B cell (primary cell): ENCODE data around the gene MOB1B. TPM values are rescaled to one million over a fixed set of nuclear protein-coding genes. Genes with fewer than 3 reads are reported as not detected.

Experiments used
- ATAC-seq: fragments of 200-7000 bp; cut with Tn5 transposase; one replicate; pipeline ENCODE4 v1.10.0; 2021; ENCODE audit warnings: low read depth, mild to moderate bottlenecking, moderate number of reproducible peaks, moderate library complexity
- CTCF ChIA-PET: fragments of 350-600 bp; sonication (Branson Sonifier 250); formaldehyde crosslinking; loops from one replicate; lab custom pipeline; 2021; ENCODE audit warnings: antibody characterized with exemption, inconsistent platforms; lab: Charles Lee
- POLR2A ChIA-PET: fragments of 350-600 bp; sonication (Branson Sonifier 250); formaldehyde crosslinking; loops from one replicate; lab custom pipeline; 2021; ENCODE audit warnings: antibody characterized with exemption; lab: Charles Lee
- DNase-seq: peaks from one replicate; pipeline ENCODE4 v3.0.0; 2013
- H2AFZ ChIP-seq: 2 replicates; pipeline ENCODE4 v1.6.1; 2012; ENCODE audit warnings: mild to moderate bottlenecking, low read depth, low read length; ENCODE audit not compliant: insufficient read depth, poor library complexity, severe bottlenecking
- H3K27ac ChIP-seq, 2 donors: 1 replicate in 1 of 2; 2 replicates in 1 of 2; pipeline ENCODE4 v1.5.1; 2012 to 2013; ENCODE audit warnings: low read length in 2 of 2, mild to moderate bottlenecking in 2 of 2, moderate library complexity in 1 of 2
- H3K27me3 ChIP-seq, 4 experiments: fragments of 200-600 bp in 1 of 4; sonication (generic) in 1 of 4; replicated peaks in 1 of 4; 1 replicate in 2 of 4; 2 replicates in 2 of 4; pipeline versions ENCODE4 v1.6.1 to v1.7.0; 2013 to 2016; ENCODE audit warnings: low read length in 3 of 4, mild to moderate bottlenecking in 2 of 4, mixed read lengths in 1 of 4, moderate library complexity in 1 of 4; ENCODE audit not compliant: insufficient read depth in 4 of 4, control insufficient read depth in 3 of 4; ENCODE audit errors: control extremely low read depth in 1 of 4
- H3K36me3 ChIP-seq, 2 experiments: replicated peaks in 1 of 2; 1 replicate in 1 of 2; 2 replicates in 1 of 2; pipeline versions ENCODE4 v1.6.1 to v1.7.1; 2013; ENCODE audit warnings: low read length in 1 of 2; ENCODE audit not compliant: insufficient read depth in 2 of 2, control insufficient read depth in 1 of 2; ENCODE audit errors: control extremely low read depth in 1 of 2, extremely low read depth in 1 of 2
- H3K4me1 ChIP-seq, 2 donors: fragments of 200-600 bp in 1 of 2; sonication (generic) in 1 of 2; 1 replicate in 1 of 2; 2 replicates in 1 of 2; pipeline versions ENCODE4 v1.5.1 to v1.6.1; 2013 to 2017; ENCODE audit warnings: low read length in 2 of 2; ENCODE audit not compliant: control insufficient read depth in 2 of 2, insufficient read depth in 2 of 2
- H3K4me2 ChIP-seq: replicated peaks from 2 replicates; pipeline ENCODE3; 2012; ENCODE audit warnings: mild to moderate bottlenecking, low read depth, low read length; ENCODE audit not compliant: poor library complexity, severe bottlenecking
- H3K4me3 ChIP-seq, 5 experiments: fragments of 200-600 bp in 1 of 5; sonication (generic) in 1 of 5; 1 replicate in 3 of 5; 2 replicates in 2 of 5; pipeline versions ENCODE4 v1.5.1 to v1.7.0; 2011 to 2016; ENCODE audit warnings: low read length in 4 of 5, mild to moderate bottlenecking in 4 of 5, low read depth in 2 of 5, control low read depth in 1 of 5, moderate library complexity in 1 of 5; ENCODE audit not compliant: insufficient read depth in 1 of 5; ENCODE audit errors: control extremely low read depth in 1 of 5, extremely low read depth in 1 of 5
- H3K79me2 ChIP-seq: fragments of 200-600 bp; sonication (generic); one replicate; pipeline ENCODE4 v1.6.0; 2016; ENCODE audit warnings: low read length; ENCODE audit not compliant: control insufficient read depth, insufficient read depth
- H3K9ac ChIP-seq: fragments of 200-600 bp; sonication (generic); 2 replicates; pipeline ENCODE4 v1.6.1; 2017; ENCODE audit warnings: mild to moderate bottlenecking, low read length, moderate library complexity
- H3K9me3 ChIP-seq, 3 donors: one replicate each; pipeline versions ENCODE4 v1.6.1 to v1.7.1; 2013; ENCODE audit warnings: low read length in 2 of 3; ENCODE audit not compliant: control insufficient read depth in 2 of 3, insufficient read depth in 1 of 3; ENCODE audit errors: control extremely low read depth in 1 of 3
- H4K20me1 ChIP-seq: 2 replicates; pipeline ENCODE4 v1.6.0; 2012; ENCODE audit warnings: mild to moderate bottlenecking, low read length; ENCODE audit not compliant: insufficient read depth, control insufficient read depth, poor library complexity, severe bottlenecking
- H3K27ac Mint-ChIP-seq: one replicate; pipeline ENCODE4 v1.8.0; 2021; ENCODE audit warnings: mixed read lengths
- H3K27me3 Mint-ChIP-seq: one replicate; pipeline ENCODE4 v1.8.0; 2021; ENCODE audit warnings: mixed read lengths
- H3K4me1 Mint-ChIP-seq: one replicate; pipeline ENCODE4 v1.8.0; 2021; ENCODE audit warnings: mixed read lengths
- H3K4me3 Mint-ChIP-seq: one replicate; pipeline ENCODE4 v1.8.0; 2021; ENCODE audit warnings: mixed read lengths
- H3K9me3 Mint-ChIP-seq: one replicate; pipeline ENCODE4 v1.8.0; 2022; ENCODE audit warnings: mixed read lengths; ENCODE audit not compliant: insufficient read depth
- EZH2 ChIP-seq: IDR thresholded peaks from 2 replicates; pipeline ENCODE4 v1.6.1; 2012; ENCODE audit warnings: borderline replicate concordance, low read depth, mild to moderate bottlenecking, moderate library complexity, low read length; ENCODE audit not compliant: insufficient read depth, poor library complexity, severe bottlenecking
- WGBS: methylation state at CpG from one replicate; pipeline ENCODE4 v1.1.5; 2013; ENCODE audit warnings: missing lambda C conversion rate; ENCODE audit not compliant: insufficient coverage; 5-methylcytosine and 5-hydroxymethylcytosine counted together
- intact Hi-C: fragments of 100-400 bp; cut with micrococcal nuclease; formaldehyde crosslinking; loops from one replicate; pipeline ENCODE4 v1.10.0; 2022
- polyA plus RNA-seq: library from polyadenylated mRNA; depleted of rRNA; stranded (reverse); fragments of >200 nt; gene quantifications from 2 replicates; pipeline ENCODE4 v1.2.3, GENCODE V29; 2012
- total RNA-seq, 2 donors: library from RNA; stranded (reverse); fragments of 120-200 nt in 1 of 2; gene quantifications; 1 replicate in 1 of 2; 2 replicates in 1 of 2; pipeline versions ENCODE4 v1.2.3 to v1.2.4, GENCODE V29; 2013 to 2022
- TF ChIP-seq, protein P1 (sequence below): fragments of 200-600 bp; IDR thresholded peaks from one replicate; pipeline ENCODE4 v1.8.0; 2022; ENCODE audit warnings: antibody characterized with exemption, mild to moderate bottlenecking

The MOB1B gene
- total and polyA plus RNA-seq, 2 donors (not counting 1 experiment from before 2014, with no cell fraction given), result 2.3 to 30.4 TPM

DNA sequence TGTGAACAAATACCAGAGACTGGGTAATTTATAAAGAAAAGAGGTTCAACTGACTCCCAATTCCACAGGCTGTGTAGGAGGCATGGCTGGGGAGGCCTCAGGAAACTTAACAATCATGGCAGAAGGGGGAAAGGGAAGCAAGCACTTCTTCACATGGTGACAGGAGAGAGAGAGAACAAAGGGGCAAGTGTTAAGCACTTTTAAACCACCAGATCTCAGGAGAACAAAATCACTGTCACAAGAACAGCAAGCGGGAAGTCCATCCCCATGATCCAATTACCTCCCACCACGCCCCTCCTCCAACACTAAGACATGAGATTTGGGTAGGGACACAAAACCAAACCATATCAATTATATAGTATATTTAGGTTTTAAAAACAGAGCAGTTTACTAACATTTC is 30.8 kb downstream of the MOB1B start:
- H2AFZ ChIP-seq, result no peak overlapping the region
- DNase-seq, result no peak
- Mint-ChIP-seq H3K27me3 (no peaks in the 10 kb centered on the region), H3K4me3 (no peak overlapping the region), H3K9me3 (no peaks in the 10 kb centered on the region), H3K27ac (no peak overlapping the region), H3K4me1 (peaks cover 27% of the 10 kb centered on the region)
- H3K9me3 ChIP-seq, result peaks cover 0 to 6% (median 0%) of the 10 kb centered on the region in 3 donors
- H3K27me3 ChIP-seq, result no peaks in the 10 kb centered on the region
- H3K4me1 ChIP-seq, result peaks cover 11 to 19% of the 10 kb centered on the region in 2 donors
- no CpG with 5 or more reads among the region's 2 CpGs for WGBS
- no peak overlapping the region for H3K4me3 ChIP-seq
- H4K20me1 ChIP-seq, result no peaks in the 10 kb centered on the region
- peaks cover 75% of the 10 kb centered on the region for H3K79me2 ChIP-seq
- H3K36me3 ChIP-seq, result no peaks in the 10 kb centered on the region
- CTCF ChIA-PET, result no interaction called here
- POLR2A ChIA-PET, result no interaction called here
- no peak for ATAC-seq
- TF ChIP-seq EZH2, result no peak
- TF ChIP-seq, protein P1, sequence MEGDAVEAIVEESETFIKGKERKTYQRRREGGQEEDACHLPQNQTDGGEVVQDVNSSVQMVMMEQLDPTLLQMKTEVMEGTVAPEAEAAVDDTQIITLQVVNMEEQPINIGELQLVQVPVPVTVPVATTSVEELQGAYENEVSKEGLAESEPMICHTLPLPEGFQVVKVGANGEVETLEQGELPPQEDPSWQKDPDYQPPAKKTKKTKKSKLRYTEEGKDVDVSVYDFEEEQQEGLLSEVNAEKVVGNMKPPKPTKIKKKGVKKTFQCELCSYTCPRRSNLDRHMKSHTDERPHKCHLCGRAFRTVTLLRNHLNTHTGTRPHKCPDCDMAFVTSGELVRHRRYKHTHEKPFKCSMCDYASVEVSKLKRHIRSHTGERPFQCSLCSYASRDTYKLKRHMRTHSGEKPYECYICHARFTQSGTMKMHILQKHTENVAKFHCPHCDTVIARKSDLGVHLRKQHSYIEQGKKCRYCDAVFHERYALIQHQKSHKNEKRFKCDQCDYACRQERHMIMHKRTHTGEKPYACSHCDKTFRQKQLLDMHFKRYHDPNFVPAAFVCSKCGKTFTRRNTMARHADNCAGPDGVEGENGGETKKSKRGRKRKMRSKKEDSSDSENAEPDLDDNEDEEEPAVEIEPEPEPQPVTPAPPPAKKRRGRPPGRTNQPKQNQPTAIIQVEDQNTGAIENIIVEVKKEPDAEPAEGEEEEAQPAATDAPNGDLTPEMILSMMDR, result no peak
- H3K9ac ChIP-seq, result no peak overlapping the region
- intact Hi-C loops, result no loop called here
- no peak overlapping the region for H3K27ac ChIP-seq
- no peak overlapping the region for H3K4me2 ChIP-seq

DNA sequence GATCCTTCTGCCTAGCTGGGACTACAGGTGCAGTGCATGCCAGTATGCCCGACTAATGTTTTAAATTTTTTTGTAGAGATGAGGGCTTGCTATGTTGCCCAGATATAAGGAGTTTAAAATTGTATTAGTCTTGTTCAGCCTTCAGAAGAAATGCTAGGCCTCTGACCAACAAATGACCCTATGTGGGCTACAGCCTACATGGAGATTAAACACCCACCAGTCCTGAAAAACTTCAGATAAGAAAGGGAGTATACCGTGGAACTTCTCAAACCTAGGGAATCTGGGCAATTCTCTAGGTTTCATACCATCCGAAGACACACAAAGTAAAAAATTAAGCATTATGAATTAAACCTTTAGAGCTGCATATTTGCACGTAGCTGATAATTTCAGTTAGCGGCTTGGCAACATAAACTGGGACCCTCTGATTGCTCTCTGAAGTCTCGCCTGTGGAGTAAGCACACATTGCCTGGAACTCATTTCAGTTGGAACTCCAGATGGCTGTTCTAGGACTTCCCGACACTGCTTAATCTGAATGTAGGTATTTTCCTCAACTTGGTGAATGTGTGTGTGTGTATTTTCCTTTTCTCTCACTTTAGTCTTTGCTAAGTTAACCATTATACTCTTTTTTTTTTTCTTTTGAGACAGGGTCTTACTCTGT is 33.0 kb downstream of the MOB1B start:
- H3K4me1 ChIP-seq, result peaks cover 7 to 17% of the 10 kb centered on the region in 2 donors
- DNase-seq (no peak), ATAC-seq (no peak)
- intact Hi-C loops, result no loop called here
- ChIA-PET POLR2A (interaction anchor here (0.7 kb wide), 1 partner anchor 42 kb away, joined by 4 read pairs; no protein-coding TSS in a partner anchor), CTCF (no interaction called here)
- H3K9me3 ChIP-seq, result no peaks in the 10 kb centered on the region
- no peak overlapping the region for H3K27ac ChIP-seq
- no peak for TF ChIP-seq EZH2
- TF ChIP-seq, protein P1, result no peak
- no peaks in the 10 kb centered on the region for H4K20me1 ChIP-seq
- H3K27me3 ChIP-seq, result no peaks in the 10 kb centered on the region
- WGBS, result 100% methylated on average over 5 of the region's 7 CpGs
- H3K79me2 ChIP-seq, result peaks cover 87% of the 10 kb centered on the region
- Mint-ChIP-seq H3K4me3 (no peak overlapping the region), H3K27me3 (no peaks in the 10 kb centered on the region), H3K9me3 (no peaks in the 10 kb centered on the region), H3K27ac (no peak overlapping the region), H3K4me1 (peaks cover 21% of the 10 kb centered on the region)
- H3K36me3 ChIP-seq, result no peaks in the 10 kb centered on the region
- no peak overlapping the region for H3K4me2 ChIP-seq
- H2AFZ ChIP-seq, result no peak overlapping the region
- no peak overlapping the region for H3K9ac ChIP-seq
- H3K4me3 ChIP-seq, result no peak overlapping the region
